Neuronal stem cell (in vitro differentiated cells): ENCODE data around the gene NPPA.

ENCODE experiments used
- DNase-seq: peaks from one replicate; pipeline ENCODE4 v3.0.0-alpha.2; 2013; ENCODE audit warnings: low spot score
- H2AFZ ChIP-seq: one replicate; pipeline ENCODE4 v1.6.1; 2013; ENCODE audit warnings: mild to moderate bottlenecking, low read length, inconsistent platforms
- H2AK5ac ChIP-seq: 2 replicates; pipeline ENCODE4 v1.6.1; 2013; ENCODE audit warnings: low read depth, mild to moderate bottlenecking, inconsistent platforms, low read length, moderate library complexity, mixed read lengths
- H2BK120ac ChIP-seq: 2 replicates; pipeline ENCODE4 v1.6.1; 2013; ENCODE audit warnings: low read depth, mild to moderate bottlenecking, inconsistent platforms, low read length, moderate library complexity, mixed read lengths
- H2BK12ac ChIP-seq: one replicate; pipeline ENCODE4 v1.6.1; 2013; ENCODE audit warnings: low read length, inconsistent platforms
- H2BK15ac ChIP-seq: 2 replicates; pipeline ENCODE4 v1.6.1; 2013; ENCODE audit warnings: mild to moderate bottlenecking, low read length, inconsistent platforms, mixed read lengths
- H2BK5ac ChIP-seq: one replicate; pipeline ENCODE4 v1.6.1; 2013; ENCODE audit warnings: inconsistent platforms, mild to moderate bottlenecking, low read length, moderate library complexity
- H3K14ac ChIP-seq: one replicate; pipeline ENCODE4 v1.6.1; 2013; ENCODE audit warnings: low read length, inconsistent platforms
- H3K18ac ChIP-seq: 2 replicates; pipeline ENCODE4 v1.6.1; 2013; ENCODE audit warnings: low read length, inconsistent platforms
- H3K23ac ChIP-seq: 2 replicates; pipeline ENCODE4 v1.6.1; 2013; ENCODE audit warnings: low read depth, mild to moderate bottlenecking, mixed read lengths, low read length, inconsistent platforms; ENCODE audit not compliant: poor library complexity
- H3K27ac ChIP-seq: replicated peaks from 3 replicates; pipeline ENCODE4 v1.5.1; 2013; ENCODE audit warnings: low read length, inconsistent platforms
- H3K27me3 ChIP-seq, 3 experiments: 2 replicates each; pipeline ENCODE4 v1.6.1; 2013; ENCODE audit warnings: low read length in 3 of 3, mild to moderate bottlenecking in 2 of 3, inconsistent platforms in 1 of 3, low read depth in 1 of 3, mixed read lengths in 1 of 3, moderate library complexity in 1 of 3; ENCODE audit not compliant: control insufficient read depth in 3 of 3, insufficient read depth in 3 of 3
- H3K36me3 ChIP-seq, 2 donors: replicated peaks in 1 of 2; 2 replicates each; pipeline ENCODE4 v1.6.1; 2013; ENCODE audit warnings: low read length in 2 of 2; ENCODE audit not compliant: control insufficient read depth in 2 of 2, insufficient read depth in 2 of 2
- H3K4ac ChIP-seq: 2 replicates; pipeline ENCODE4 v1.6.1; 2013; ENCODE audit warnings: inconsistent platforms, mild to moderate bottlenecking, low read length, moderate library complexity
- H3K4me1 ChIP-seq, 2 donors: 1 replicate in 1 of 2; 2 replicates in 1 of 2; pipeline ENCODE4 v1.6.1; 2013; ENCODE audit warnings: low read length in 2 of 2, low read depth in 1 of 2; ENCODE audit not compliant: control insufficient read depth in 2 of 2, insufficient read depth in 1 of 2
- H3K4me2 ChIP-seq: one replicate; pipeline ENCODE4 v1.6.1; 2013; ENCODE audit warnings: mild to moderate bottlenecking, low read length, inconsistent platforms; ENCODE audit not compliant: insufficient read depth, poor library complexity, severe bottlenecking
- H3K4me3 ChIP-seq, 2 donors: 2 replicates each; pipeline ENCODE4 v1.5.1; 2013; ENCODE audit warnings: low read length in 2 of 2, mild to moderate bottlenecking in 2 of 2, inconsistent platforms in 1 of 2, moderate library complexity in 1 of 2
- H3K79me1 ChIP-seq: one replicate; pipeline ENCODE4 v1.6.1; 2013; ENCODE audit warnings: low read depth, mild to moderate bottlenecking, inconsistent platforms, low read length, moderate library complexity
- H3K9ac ChIP-seq: one replicate; pipeline ENCODE4 v1.6.1; 2013; ENCODE audit warnings: mild to moderate bottlenecking, low read depth, low read length, inconsistent platforms; ENCODE audit not compliant: poor library complexity
- H3K9me3 ChIP-seq, 2 donors: replicated peaks in 1 of 2; 2 replicates each; pipeline versions ENCODE3 to v1.6.1; 2013; ENCODE audit warnings: low read length in 2 of 2, mild to moderate bottlenecking in 2 of 2, inconsistent platforms in 1 of 2, low read depth in 1 of 2, mixed read lengths in 1 of 2, moderate library complexity in 1 of 2; ENCODE audit not compliant: control insufficient read depth in 2 of 2, insufficient read depth in 1 of 2
- H4K8ac ChIP-seq: one replicate; pipeline ENCODE4 v1.6.1; 2013; ENCODE audit warnings: low read depth, mild to moderate bottlenecking, inconsistent platforms, low read length, moderate library complexity
- H4K91ac ChIP-seq: one replicate; pipeline ENCODE4 v1.6.1; 2013; ENCODE audit warnings: low read length, low read depth, mild to moderate bottlenecking, inconsistent platforms; ENCODE audit not compliant: poor library complexity
- WGBS, 2 donors: extraction: QIAGEN DNeasy Blood & Tissue Kit; methylation state at CpG; one replicate each; pipeline ENCODE4 v1.1.7; 2013; ENCODE audit warnings: missing lambda C conversion rate in 2 of 2, mixed read lengths in 1 of 2; ENCODE audit not compliant: insufficient read length in 2 of 2, insufficient replicate concordance in 1 of 2; ENCODE audit errors: extremely low coverage in 2 of 2; 5-methylcytosine and 5-hydroxymethylcytosine counted together

Gene NPPA

GRCh38 chr1:11874258-11874562 lies 26.6 kb upstream of the NPPA start:
- peaks cover 0 to 18% (median 0%) of the 10 kb centered on the region in 3 experiments for H3K27me3 ChIP-seq
- H2BK5ac ChIP-seq: no peak overlapping the region
- H3K36me3 ChIP-seq: no peaks in the 10 kb centered on the region
- peaks cover 3% of the 10 kb centered on the region for H3K79me1 ChIP-seq
- H3K4me3 ChIP-seq: peak overlapping the region in 1 of 2 donors; percentile 26
- peak overlapping the region; percentile 43 for H4K8ac ChIP-seq
- H3K27ac ChIP-seq: no peak overlapping the region
- H3K9me3 ChIP-seq: no peaks in the 10 kb centered on the region
- H2AFZ ChIP-seq: no peak overlapping the region
- H3K14ac ChIP-seq: no peak overlapping the region
- no peak overlapping the region for H2BK12ac ChIP-seq
- no peak overlapping the region for H3K23ac ChIP-seq
- no peak overlapping the region for H2BK15ac ChIP-seq
- peak overlapping the region; percentile 53 for H3K4ac ChIP-seq
- no peak overlapping the region for H2BK120ac ChIP-seq
- H3K4me1 ChIP-seq: no peaks in the 10 kb centered on the region
- no peak overlapping the region for H2AK5ac ChIP-seq
- no CpG with 5 or more reads among the region's 10 CpGs for WGBS, 2 donors
- DNase-seq: no peak
- peak overlapping the region; percentile 70 for H3K9ac ChIP-seq
- no peak overlapping the region for H4K91ac ChIP-seq
- no peak overlapping the region for H3K4me2 ChIP-seq
- peak overlapping the region; percentile 48 for H3K18ac ChIP-seq

GRCh38 chr1:11873395-11874257 lies 26.0 kb upstream of the NPPA start:
- Histone ChIP-seq H3K23ac (no peak overlapping the region), H3K4ac (peak overlapping the region; percentile 53), H2AFZ (no peak overlapping the region), H3K27ac (no peak overlapping the region), H3K4me2 (no peak overlapping the region), H3K79me1 (peaks cover 3% of the 10 kb centered on the region), H3K9ac (peak overlapping the region; percentile 70), H3K14ac (no peak overlapping the region), H3K36me3 (no peaks in the 10 kb centered on the region), H2BK5ac (no peak overlapping the region), H4K8ac (peak overlapping the region; percentile 43), H2AK5ac (no peak overlapping the region), H3K4me1 (no peaks in the 10 kb centered on the region), H3K4me3 (peak overlapping the region in 1 of 2 donors; percentile 26), H2BK15ac (no peak overlapping the region), H2BK12ac (no peak overlapping the region), H3K27me3 (peaks cover 0 to 18% (median 0%) of the 10 kb centered on the region in 3 experiments), H4K91ac (no peak overlapping the region), H3K9me3 (no peaks in the 10 kb centered on the region), H3K18ac (peak overlapping the region; percentile 48), H2BK120ac (no peak overlapping the region)
- no CpG with 5 or more reads among the region's 14 CpGs for WGBS, 2 donors
- DNase-seq: no peak

- no CpG with 5 or more reads among the region's 7 CpGs for WGBS, 2 donors
Observed at GRCh38 chr1:11872545-11872944, 25.0 kb upstream of the NPPA start.

GRCh38 chr1:11869650-11870207 lies 22.1 kb upstream of the NPPA start:
- no peak overlapping the region for H4K91ac ChIP-seq

More at GRCh38 chr1:11872545-11872944, 25.0 kb upstream of the NPPA start:
- Histone ChIP-seq H2BK12ac (no peak overlapping the region), H2BK120ac (no peak overlapping the region), H4K91ac (no peak overlapping the region), H3K36me3 (no peaks in the 10 kb centered on the region), H3K14ac (no peak overlapping the region), H3K4me2 (no peak overlapping the region), H3K23ac (no peak overlapping the region), H3K4me1 (no peaks in the 10 kb centered on the region), H4K8ac (no peak overlapping the region), H3K9ac (no peak overlapping the region), H2BK15ac (no peak overlapping the region), H3K27me3 (peaks cover 0 to 13% (median 0%) of the 10 kb centered on the region in 3 experiments), H3K4me3 (no peak overlapping the region), H3K79me1 (no peaks in the 10 kb centered on the region), H2AK5ac (no peak overlapping the region), H3K27ac (no peak overlapping the region), H2BK5ac (no peak overlapping the region), H3K4ac (no peak overlapping the region), H3K18ac (no peak overlapping the region), H3K9me3 (no peaks in the 10 kb centered on the region), H2AFZ (no peak overlapping the region)
- no peak for DNase-seq

More at GRCh38 chr1:11869650-11870207, 22.1 kb upstream of the NPPA start:
- H3K36me3 ChIP-seq: no peaks in the 10 kb centered on the region
- no peaks in the 10 kb centered on the region for H3K79me1 ChIP-seq
- no peak overlapping the region for H2BK12ac ChIP-seq
- H3K14ac ChIP-seq: no peak overlapping the region
- no peaks in the 10 kb centered on the region for H3K9me3 ChIP-seq
- H2AK5ac ChIP-seq: no peak overlapping the region
- no peak overlapping the region for H3K23ac ChIP-seq
- H3K4me1 ChIP-seq: no peaks in the 10 kb centered on the region
- H2BK120ac ChIP-seq: no peak overlapping the region
- no CpG with 5 or more reads among the region's 5 CpGs for WGBS, 2 donors
- no peak overlapping the region for H3K4me3 ChIP-seq
- H3K27me3 ChIP-seq: peaks cover 0 to 6% (median 0%) of the 10 kb centered on the region in 3 experiments
- H2BK15ac ChIP-seq: no peak overlapping the region
- H4K8ac ChIP-seq: no peak overlapping the region
- H3K9ac ChIP-seq: no peak overlapping the region
- H3K4ac ChIP-seq: no peak overlapping the region
- H3K18ac ChIP-seq: peak overlapping the region; percentile 38
- H3K4me2 ChIP-seq: no peak overlapping the region
- no peak overlapping the region for H2AFZ ChIP-seq
- no peak overlapping the region for H3K27ac ChIP-seq
- no peak overlapping the region for H2BK5ac ChIP-seq
- no peak for DNase-seq
